Activated CD8-positive, alpha-beta memory T cell treated with anti-CD3 and anti-CD28 coated beads for 36 hours (primary cell): Measurements from ENCODE around the gene KPTN. TPM values are rescaled to one million over a fixed set of nuclear protein-coding genes. Genes with fewer than 3 reads are reported as not detected.

ENCODE experiments used
- CTCF ChIA-PET: fragments of 350-600 bp; sonication (Branson Sonifier 250); formaldehyde crosslinking; loops from one replicate; lab custom pipeline; 2021; ENCODE audit warnings: antibody characterized with exemption; lab: Charles Lee
- POLR2A ChIA-PET: fragments of 350-600 bp; sonication (Branson Sonifier 250); formaldehyde crosslinking; loops from one replicate; lab custom pipeline; 2021; ENCODE audit warnings: antibody characterized with exemption; lab: Charles Lee
- total RNA-seq, 2 experiments: library from RNA; stranded (reverse); gene quantifications; one replicate each; pipeline ENCODE4 v1.2.3, GENCODE V29; 2021

The KPTN gene
- total RNA-seq, 2 experiments from 2014 or later = 9.5 to 10.4 TPM

DNA sequence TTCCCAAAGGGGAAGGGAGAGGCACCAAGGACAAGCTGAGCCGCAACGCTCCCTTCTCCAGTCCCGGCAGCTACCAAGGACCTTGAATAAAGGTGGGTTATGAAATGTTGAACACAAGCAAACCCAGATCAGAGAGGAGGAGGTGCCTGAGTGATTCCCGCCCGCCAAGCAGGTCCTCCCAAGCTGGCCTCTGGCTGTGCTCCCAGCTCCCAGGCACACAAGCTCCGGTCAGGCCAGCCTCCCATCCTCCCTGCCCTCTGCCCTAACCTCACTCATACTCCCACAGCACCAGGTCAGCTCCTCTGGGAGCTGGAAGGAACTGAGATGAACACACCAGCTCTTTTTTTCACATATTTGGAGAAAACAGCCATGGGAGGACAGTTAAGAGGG is 27.1 kb upstream of the KPTN start:
- ChIA-PET POLR2A (no interaction called here), CTCF (interaction anchor here (0.6 to 1.1 kb wide), 4 partner anchors 15 to 184 kb away, joined by 3 to 4 read pairs (median 3); partner anchors contain the start of gene KPTN)

GRCh38 chr19:47510516-47511127 is 26.6 kb upstream of the KPTN start:
- ChIA-PET POLR2A (no interaction called here), CTCF (interaction anchor here (0.5 to 1.1 kb wide), 5 partner anchors 15 to 184 kb away, joined by 3 to 4 read pairs (median 3); partner anchors contain the start of gene KPTN)

- ChIA-PET POLR2A (no interaction called here), CTCF (interaction anchor here (0.5 kb wide), 1 partner anchor 32 kb away, joined by 3 read pairs; no protein-coding TSS in a partner anchor)
Measured at GRCh38 chr19:47509973-47510372, 26.0 kb upstream of the KPTN start.

GRCh38 chr19:47509170-47509847 is 25.3 kb upstream of the KPTN start:
- CTCF ChIA-PET = no interaction called here
- POLR2A ChIA-PET = no interaction called here

DNA sequence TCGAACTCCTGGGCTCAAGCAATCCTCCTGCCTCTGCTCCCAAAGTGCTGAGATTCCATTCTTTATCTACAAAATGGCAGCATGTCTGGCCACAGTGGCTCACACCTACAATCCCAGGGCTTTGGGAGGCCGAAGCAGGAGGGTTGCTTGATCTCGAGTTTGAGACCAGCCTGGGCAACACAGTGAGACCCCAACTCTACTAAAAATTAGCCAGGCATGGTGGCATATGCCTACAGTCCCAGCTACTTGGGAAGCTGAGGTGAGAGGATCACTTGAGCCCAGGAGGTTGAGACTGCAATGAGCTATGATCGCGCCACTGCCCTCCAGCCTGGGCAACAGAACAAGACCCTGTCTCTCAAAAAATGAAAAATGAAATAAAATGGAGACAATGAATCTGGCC is 24.7 kb upstream of the KPTN start:
- ChIA-PET CTCF (no interaction called here), POLR2A (no interaction called here)

GRCh38 chr19:47507924-47508553 is 24.0 kb upstream of the KPTN start:
- CTCF ChIA-PET = no interaction called here

GRCh38 chr19:47507012-47507411 is 23.0 kb upstream of the KPTN start:
- POLR2A ChIA-PET = no interaction called here
- CTCF ChIA-PET = no interaction called here

More at GRCh38 chr19:47507924-47508553, 24.0 kb upstream of the KPTN start:
- POLR2A ChIA-PET = no interaction called here

DNA sequence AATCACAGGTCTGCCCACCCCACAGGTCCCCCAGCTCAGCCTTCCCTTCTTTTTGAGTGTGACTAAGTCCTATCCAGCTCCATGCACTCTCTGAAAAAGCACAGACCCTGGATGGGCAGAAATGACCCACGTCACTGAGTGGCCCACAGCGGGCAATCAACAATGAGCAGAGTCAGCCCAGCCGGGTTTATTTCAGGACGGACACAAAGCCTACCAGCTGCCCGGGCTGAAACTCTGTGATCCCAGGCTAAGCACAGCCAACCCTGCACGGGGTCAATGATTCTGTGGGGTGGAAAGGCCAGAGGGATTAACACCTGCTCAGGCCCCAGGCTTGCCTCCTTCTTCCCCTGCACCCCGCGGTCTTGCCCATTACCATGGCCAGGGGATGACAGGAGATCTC is 22.4 kb upstream of the KPTN start:
- CTCF ChIA-PET = interaction anchor here (0.7 kb wide), 2 partner anchors 9 to 93 kb away, joined by 4 to 6 read pairs; partner anchors contain the start of gene NAPA
- POLR2A ChIA-PET = no interaction called here

- CTCF ChIA-PET = no interaction called here
- POLR2A ChIA-PET = no interaction called here
Measured at GRCh38 chr19:47505506-47505905, 21.5 kb upstream of the KPTN start.

- ChIA-PET POLR2A (no interaction called here), CTCF (interaction anchor here (1.0 kb wide), 1 partner anchor 19 kb away, joined by 4 read pairs; no protein-coding TSS in a partner anchor)
Measured at GRCh38 chr19:47503826-47504150, 19.8 kb upstream of the KPTN start.

- ChIA-PET POLR2A (no interaction called here), CTCF (no interaction called here)
Measured at GRCh38 chr19:47503130-47503825, 19.3 kb upstream of the KPTN start.

GRCh38 chr19:47499863-47500830 is 16.1 kb upstream of the KPTN start:
- CTCF ChIA-PET = no interaction called here
- POLR2A ChIA-PET = interaction anchor here (0.5 kb wide), 1 partner anchor 13 kb away, joined by 5 read pairs; no protein-coding TSS in a partner anchor

- ChIA-PET CTCF (no interaction called here), POLR2A (interaction anchor here (0.5 kb wide), 1 partner anchor 14 kb away, joined by 5 read pairs; no protein-coding TSS in a partner anchor)
Measured at GRCh38 chr19:47499371-47499770, 15.4 kb upstream of the KPTN start.

GRCh38 chr19:47498561-47498960 is 14.5 kb upstream of the KPTN start:
- ChIA-PET POLR2A (no interaction called here), CTCF (no interaction called here)

- ChIA-PET CTCF (interaction anchor here (4.1 kb wide), 1 partner anchor 13 kb away, joined by 21 read pairs; the partner anchor contains the start of gene KPTN), POLR2A (no interaction called here)
Measured at GRCh38 chr19:47497821-47498520, 14.0 kb upstream of the KPTN start.

GRCh38 chr19:47497050-47497766 is 13.2 kb upstream of the KPTN start:
- CTCF ChIA-PET = interaction anchor here (1.2 to 4.1 kb wide), 2 partner anchors 11 to 13 kb away, joined by 3 to 21 read pairs; partner anchors contain the start of gene KPTN
- POLR2A ChIA-PET = no interaction called here
